Measurements from ENCODE around the gene GLT1D1. TPM values are rescaled to one million over a fixed set of nuclear protein-coding genes. Genes with fewer than 3 reads are reported as not detected.

GLT1D1 gene
- total and polyA plus RNA-seq, 5 donors from 2014 or later = 0.07 to 0.08 TPM; not detected in 3

DNA sequence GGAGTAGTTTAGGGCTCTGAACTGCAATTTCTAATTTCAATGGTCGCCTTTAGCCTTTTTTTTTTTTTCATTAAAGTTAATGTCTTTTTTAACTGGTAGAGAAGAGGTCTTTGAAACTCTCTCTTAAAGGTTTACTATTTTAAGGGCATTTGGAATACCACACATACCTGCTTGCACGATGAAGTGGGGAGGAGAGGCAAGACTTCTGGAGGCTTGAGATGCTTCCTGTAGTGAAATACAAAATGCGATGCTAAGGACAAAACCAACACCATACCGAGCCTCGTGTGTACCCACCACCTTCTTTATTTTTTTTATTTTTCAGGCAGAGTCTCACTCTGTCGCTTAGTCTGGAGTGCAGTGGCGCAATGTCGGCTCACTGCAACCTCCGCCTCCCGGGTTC, 57.4 kb downstream of the GLT1D1 start:
- Histone ChIP-seq H3K4me1 (ENCODE audit: control insufficient read depth, insufficient read depth, low read length, poor library complexity, severe bottlenecking) (no peaks in the 10 kb centered on the region), H3K27ac (ENCODE audit: insufficient read depth, low read length, poor library complexity, severe bottlenecking) (no peak overlapping the region), H3K9me3 (ENCODE audit: control insufficient read depth in 2 of 2, low read length in 2 of 2) (no peaks in the 10 kb centered on the region), H3K36me3 (ENCODE audit: control insufficient read depth, insufficient read depth, low read length) (no peaks in the 10 kb centered on the region), H3K27me3 (ENCODE audit: control insufficient read depth, insufficient read depth, low read length) (no peaks in the 10 kb centered on the region), H3K4me3 (ENCODE audit: low read depth, low read length) (no peak overlapping the region)
- Mint-ChIP-seq H3K9me3 (no peaks in the 10 kb centered on the region), H3K4me3 (no peak overlapping the region), H3K36me3 (no peaks in the 10 kb centered on the region), H3K27ac (no peak overlapping the region), H3K4me1 (peaks cover 0 to 3% (median 0%) of the 10 kb centered on the region in 4 donors), H3K27me3 (no peaks in the 10 kb centered on the region)
- DNase-seq = no peak
- no peak for ATAC-seq (ENCODE audit: low read depth in 2 of 2)

DNA sequence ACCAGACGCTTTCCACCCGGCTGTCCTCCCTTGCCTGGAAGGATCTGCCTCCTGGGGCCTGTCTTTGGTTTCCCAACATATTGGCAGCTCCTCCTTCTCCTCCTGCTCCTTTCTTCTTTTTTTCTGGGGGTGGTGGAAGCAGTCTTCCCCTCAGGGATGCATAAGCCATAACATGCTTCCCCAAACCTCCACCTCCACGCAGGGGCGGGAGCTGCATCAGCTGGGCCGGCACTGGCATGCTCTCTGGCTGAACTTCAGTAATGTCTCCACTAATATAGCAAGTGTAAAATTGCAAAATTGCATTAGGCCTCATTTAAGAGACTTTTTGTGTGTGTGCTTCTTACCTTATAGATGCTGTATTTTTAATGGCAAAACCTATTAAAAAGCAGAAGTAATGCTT, 58.6 kb downstream of the GLT1D1 start:
- Mint-ChIP-seq H3K36me3 (no peaks in the 10 kb centered on the region), H3K4me3 (no peak overlapping the region), H3K27ac (no peak overlapping the region), H3K4me1 (peaks cover 0 to 7% (median 1%) of the 10 kb centered on the region in 4 donors), H3K27me3 (no peaks in the 10 kb centered on the region), H3K9me3 (no peaks in the 10 kb centered on the region)
- Histone ChIP-seq H3K4me1 (ENCODE audit: control insufficient read depth, insufficient read depth, low read length, poor library complexity, severe bottlenecking) (no peaks in the 10 kb centered on the region), H3K36me3 (ENCODE audit: control insufficient read depth, insufficient read depth, low read length) (no peaks in the 10 kb centered on the region), H3K4me3 (ENCODE audit: low read depth, low read length) (no peak overlapping the region), H3K27me3 (ENCODE audit: control insufficient read depth, insufficient read depth, low read length) (no peaks in the 10 kb centered on the region), H3K9me3 (ENCODE audit: control insufficient read depth in 2 of 2, low read length in 2 of 2) (no peaks in the 10 kb centered on the region), H3K27ac (ENCODE audit: insufficient read depth, low read length, poor library complexity, severe bottlenecking) (no peak overlapping the region)
- DNase-seq (no peak), ATAC-seq (ENCODE audit: low read depth in 2 of 2) (no peak)

DNA sequence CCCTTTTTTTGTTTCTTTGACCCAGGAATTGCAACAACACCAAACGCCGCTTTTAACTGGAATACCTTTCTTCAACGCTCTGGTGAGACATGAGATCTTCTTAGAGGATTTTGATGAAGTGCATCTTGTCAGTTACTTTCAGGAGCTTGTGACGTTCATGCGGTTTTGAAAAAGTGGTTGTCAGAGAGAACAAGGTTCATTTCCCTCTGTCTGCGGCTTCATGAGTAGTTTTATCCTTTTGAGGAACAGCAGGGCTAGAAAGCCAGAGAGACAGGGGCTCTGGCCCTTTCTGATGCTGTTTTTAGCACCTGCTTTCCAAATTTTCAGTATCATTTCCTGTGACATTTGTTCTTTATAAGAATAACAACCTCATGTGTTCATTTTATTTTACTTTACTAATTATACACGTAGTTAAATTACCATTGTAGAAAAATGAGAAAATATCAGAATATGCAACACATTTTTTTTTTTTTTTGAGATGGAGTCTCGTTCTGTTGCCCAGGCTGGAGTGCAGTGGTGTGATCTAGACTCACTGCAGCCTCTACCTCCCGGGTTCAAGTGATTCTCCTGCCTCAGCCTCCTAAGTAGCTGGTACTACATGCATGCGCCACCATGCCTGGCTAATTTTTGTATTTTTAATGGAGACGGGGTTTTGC, 61.8 kb downstream of the GLT1D1 start:
- ATAC-seq (ENCODE audit: low read depth in 2 of 2) (no peak), DNase-seq (peak in 2 of 3 donors; percentile 21 to 78)
- Mint-ChIP-seq H3K27me3 (no peaks in the 10 kb centered on the region), H3K36me3 (no peaks in the 10 kb centered on the region), H3K4me1 (peaks cover 3 to 9% (median 7%) of the 10 kb centered on the region in 4 donors), H3K27ac (peak overlapping the region in 1 of 3 donors; percentile 34), H3K4me3 (peak overlapping the region in 1 of 4 donors; percentile 32), H3K9me3 (peaks cover 0 to 5% (median 0%) of the 10 kb centered on the region in 7 donors)
- Histone ChIP-seq H3K4me1 (ENCODE audit: control insufficient read depth, insufficient read depth, low read length, poor library complexity, severe bottlenecking) (no peaks in the 10 kb centered on the region), H3K27ac (ENCODE audit: insufficient read depth, low read length, poor library complexity, severe bottlenecking) (no peak overlapping the region), H3K4me3 (ENCODE audit: low read depth, low read length) (no peak overlapping the region), H3K36me3 (ENCODE audit: control insufficient read depth, insufficient read depth, low read length) (no peaks in the 10 kb centered on the region), H3K9me3 (ENCODE audit: control insufficient read depth in 2 of 2, low read length in 2 of 2) (no peaks in the 10 kb centered on the region), H3K27me3 (ENCODE audit: control insufficient read depth, insufficient read depth, low read length) (no peaks in the 10 kb centered on the region)

DNA sequence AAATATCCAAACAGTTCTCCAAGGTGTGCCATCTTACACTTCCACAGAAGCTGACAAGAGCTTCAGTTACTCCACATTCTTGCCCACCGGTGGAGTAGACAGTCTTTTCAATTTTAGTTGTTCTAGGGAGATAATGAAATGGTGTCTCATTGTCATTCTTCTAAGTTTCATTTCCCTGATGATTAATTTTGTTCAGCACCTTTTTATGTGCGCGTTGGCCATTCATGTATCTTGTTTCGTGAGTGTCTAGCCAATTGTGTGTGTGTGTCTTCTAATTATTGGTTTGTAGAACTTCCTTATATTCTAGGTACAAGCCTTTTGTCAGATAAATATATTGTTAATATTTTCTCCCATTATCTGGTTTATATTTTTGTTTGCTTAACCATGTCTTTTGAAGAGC, 63.1 kb downstream of the GLT1D1 start:
- H3K27ac Mint-ChIP-seq = no peak overlapping the region
- Histone ChIP-seq H3K27me3 (ENCODE audit: control insufficient read depth, insufficient read depth, low read length) (no peaks in the 10 kb centered on the region), H3K36me3 (ENCODE audit: control insufficient read depth, insufficient read depth, low read length) (no peaks in the 10 kb centered on the region), H3K4me3 (ENCODE audit: low read depth, low read length) (no peak overlapping the region), H3K4me1 (ENCODE audit: control insufficient read depth, insufficient read depth, low read length, poor library complexity, severe bottlenecking) (no peaks in the 10 kb centered on the region), H3K27ac (ENCODE audit: insufficient read depth, low read length, poor library complexity, severe bottlenecking) (no peak overlapping the region), H3K9me3 (ENCODE audit: control insufficient read depth in 2 of 2, low read length in 2 of 2) (no peaks in the 10 kb centered on the region)
- no peak overlapping the region for H3K4me3 Mint-ChIP-seq
- no peaks in the 10 kb centered on the region for H3K36me3 Mint-ChIP-seq
- peaks cover 3 to 9% (median 7%) of the 10 kb centered on the region in 4 donors for H3K4me1 Mint-ChIP-seq
- ATAC-seq (ENCODE audit: low read depth in 2 of 2) = no peak
- no peaks in the 10 kb centered on the region for H3K27me3 Mint-ChIP-seq
- no peak for DNase-seq
- peaks cover 0 to 5% (median 0%) of the 10 kb centered on the region in 7 donors for H3K9me3 Mint-ChIP-seq

DNA sequence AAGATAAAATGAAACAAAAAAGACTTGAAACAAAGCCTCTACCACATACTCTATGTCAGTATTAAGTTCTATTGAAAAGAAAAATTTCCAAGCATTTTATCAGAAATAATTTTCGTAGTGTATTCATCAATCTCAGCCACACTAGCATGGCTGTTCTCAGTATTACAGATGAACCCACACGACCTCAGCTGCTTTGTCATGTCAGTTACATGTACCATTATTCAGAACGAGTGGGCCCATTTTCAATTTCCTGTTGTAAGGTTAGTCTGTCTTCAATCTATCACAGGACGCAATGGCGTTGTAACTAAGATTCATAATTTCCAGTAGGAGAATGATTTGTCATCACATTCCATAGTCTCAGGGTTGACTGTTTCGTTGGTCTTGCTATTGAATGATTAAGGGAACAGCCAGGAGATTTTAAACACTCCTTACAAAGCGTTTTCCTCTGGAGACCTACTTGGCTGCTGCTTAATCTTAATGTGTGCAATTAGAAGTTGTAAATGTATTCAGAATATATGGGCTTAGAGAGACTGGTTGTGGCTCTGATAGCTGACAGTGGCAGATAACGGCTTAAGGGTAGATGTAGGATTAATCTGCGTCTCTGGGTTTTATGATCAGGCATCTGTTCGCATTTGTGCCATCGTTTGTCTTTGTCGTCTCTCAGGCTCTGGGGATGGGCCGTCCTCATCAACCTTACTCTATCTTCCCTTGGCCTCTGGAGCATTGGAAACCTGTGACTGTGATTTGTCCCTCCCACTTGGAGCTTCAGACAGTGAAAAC, 65.4 kb downstream of the GLT1D1 start:
- H3K4me3 ChIP-seq (ENCODE audit: low read depth, low read length) = no peak overlapping the region
- Mint-ChIP-seq H3K9me3 (peaks cover 0 to 5% (median 0%) of the 10 kb centered on the region in 7 donors), H3K36me3 (no peaks in the 10 kb centered on the region), H3K27me3 (peaks cover 8% of the 10 kb centered on the region), H3K4me1 (peaks cover 3 to 9% (median 7%) of the 10 kb centered on the region in 4 donors), H3K27ac (no peak overlapping the region), H3K4me3 (no peak overlapping the region)
- H3K4me1 ChIP-seq (ENCODE audit: control insufficient read depth, insufficient read depth, low read length, poor library complexity, severe bottlenecking) = no peaks in the 10 kb centered on the region
- DNase-seq (no peak), ATAC-seq (ENCODE audit: low read depth in 2 of 2) (no peak)
- H3K27ac ChIP-seq (ENCODE audit: insufficient read depth, low read length, poor library complexity, severe bottlenecking) = no peak overlapping the region
- H3K36me3 ChIP-seq (ENCODE audit: control insufficient read depth, insufficient read depth, low read length) = no peaks in the 10 kb centered on the region
- H3K27me3 ChIP-seq (ENCODE audit: control insufficient read depth, insufficient read depth, low read length) = no peaks in the 10 kb centered on the region
- no peaks in the 10 kb centered on the region for H3K9me3 ChIP-seq (ENCODE audit: control insufficient read depth in 2 of 2, low read length in 2 of 2)

DNA sequence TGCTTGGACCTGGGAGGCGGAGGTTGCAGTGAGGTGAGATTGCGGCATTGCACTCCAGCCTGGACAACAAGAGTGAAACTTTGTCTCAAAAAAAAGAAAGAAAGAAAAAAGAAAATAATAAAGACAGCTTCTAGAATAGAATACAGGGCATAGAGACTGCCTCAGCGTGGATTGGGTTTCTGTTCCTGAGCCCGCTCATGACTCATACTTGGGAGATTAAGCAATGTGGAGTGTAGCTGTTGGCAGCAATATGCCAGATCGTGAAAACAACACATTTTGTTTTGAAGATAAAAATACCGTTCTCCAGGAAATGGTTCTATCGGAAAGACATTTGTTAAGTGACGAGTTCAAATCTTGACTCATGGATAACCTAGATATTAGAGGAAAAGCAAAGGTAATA, 67.2 kb downstream of the GLT1D1 start:
- H3K36me3 ChIP-seq (ENCODE audit: control insufficient read depth, insufficient read depth, low read length) = no peaks in the 10 kb centered on the region

DNA sequence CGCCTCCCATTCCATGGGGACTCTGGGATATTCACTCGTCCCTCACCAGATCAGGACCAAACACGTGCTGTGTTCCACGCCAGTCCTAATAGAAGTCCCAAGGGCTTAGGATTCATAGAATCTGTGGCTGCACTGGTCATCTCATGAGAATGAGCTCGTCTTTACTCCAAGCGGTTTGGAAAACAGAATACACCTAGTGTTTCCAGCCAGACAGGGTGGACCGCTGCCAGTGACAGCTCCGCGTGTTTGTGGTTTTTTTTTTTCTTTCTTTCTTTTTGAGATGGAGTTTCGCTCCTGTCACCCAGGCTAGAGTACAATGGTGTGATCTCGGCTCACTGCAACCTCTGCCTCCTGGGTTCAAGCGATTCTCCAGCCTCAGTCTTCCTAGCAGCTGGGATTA, 75.1 kb downstream of the GLT1D1 start:
- Histone ChIP-seq H3K36me3 (ENCODE audit: control insufficient read depth, insufficient read depth, low read length) (no peaks in the 10 kb centered on the region), H3K4me3 (ENCODE audit: low read depth, low read length) (no peak overlapping the region), H3K4me1 (ENCODE audit: control insufficient read depth, insufficient read depth, low read length, poor library complexity, severe bottlenecking) (no peaks in the 10 kb centered on the region), H3K9me3 (ENCODE audit: control insufficient read depth in 2 of 2, low read length in 2 of 2) (no peaks in the 10 kb centered on the region), H3K27ac (ENCODE audit: insufficient read depth, low read length, poor library complexity, severe bottlenecking) (no peak overlapping the region), H3K27me3 (ENCODE audit: control insufficient read depth, insufficient read depth, low read length) (no peaks in the 10 kb centered on the region)
- DNase-seq (no peak), ATAC-seq (ENCODE audit: low read depth in 2 of 2) (no peak)
- H3K9me3 Mint-ChIP-seq = peaks cover 0 to 5% (median 0%) of the 10 kb centered on the region in 7 donors
- H3K4me3 Mint-ChIP-seq = no peak overlapping the region
- H3K27ac Mint-ChIP-seq = no peak overlapping the region
- H3K4me1 Mint-ChIP-seq = no peaks in the 10 kb centered on the region
- peaks cover 3% of the 10 kb centered on the region for H3K27me3 Mint-ChIP-seq
- H3K36me3 Mint-ChIP-seq = no peaks in the 10 kb centered on the region

More for the DNA sequence above, 67.2 kb downstream of the GLT1D1 start:
- no peak overlapping the region for H3K27ac ChIP-seq (ENCODE audit: insufficient read depth, low read length, poor library complexity, severe bottlenecking)
- Mint-ChIP-seq H3K27ac (no peak overlapping the region), H3K27me3 (peaks cover 8% of the 10 kb centered on the region), H3K4me3 (no peak overlapping the region), H3K4me1 (peaks cover 0 to 9% (median 7%) of the 10 kb centered on the region in 4 donors), H3K9me3 (peaks cover 0 to 5% (median 2%) of the 10 kb centered on the region in 7 donors), H3K36me3 (no peaks in the 10 kb centered on the region)
- no peaks in the 10 kb centered on the region for H3K9me3 ChIP-seq (ENCODE audit: control insufficient read depth in 2 of 2, low read length in 2 of 2)
- DNase-seq (no peak), ATAC-seq (ENCODE audit: low read depth in 2 of 2) (no peak)
- no peak overlapping the region for H3K4me3 ChIP-seq (ENCODE audit: low read depth, low read length)
- no peaks in the 10 kb centered on the region for H3K4me1 ChIP-seq (ENCODE audit: control insufficient read depth, insufficient read depth, low read length, poor library complexity, severe bottlenecking)
- H3K27me3 ChIP-seq (ENCODE audit: control insufficient read depth, insufficient read depth, low read length) = no peaks in the 10 kb centered on the region
